Measurements from ENCODE around the gene HPS4. TPM values are rescaled to one million over a fixed set of nuclear protein-coding genes. Genes with fewer than 3 reads are reported as not detected.

Gene HPS4
- total and polyA plus RNA-seq, 2 of the 8 experiments (the other 6 are each of a cell fraction or from before 2014, with no cell fraction given): 28.0 to 35.2 TPM

GRCh38 chr22:26431261-26431995, 52.2 kb downstream of the HPS4 start:
- Histone ChIP-seq H3K23ac (ENCODE audit: insufficient read length) (no peak overlapping the region), H3K4me1 (replicated peaks in 1 of 4; ENCODE audit: control insufficient read depth in 3 of 4, insufficient read depth in 4 of 4, low read length in 3 of 4) (peaks cover 0 to 8% (median 2%) of the 10 kb centered on the region in 4 experiments; a peak in 4 of 7 replicates), H2AFZ (ENCODE audit: low read length) (no peak overlapping the region), H3K36me3 (ENCODE audit: control insufficient read depth in 2 of 4, insufficient read depth in 4 of 4, low read length in 3 of 4) (peaks cover 0 to 7% (median 4%) of the 10 kb centered on the region in 4 experiments; a peak in 4 of 8 replicates), H3K23me2 (ENCODE audit: low read depth, low read length) (peaks cover 15% of the 10 kb centered on the region), H2BK120ac (replicated peaks; ENCODE audit: low read depth, low read length) (no peak overlapping the region), H3K56ac (replicated peaks; ENCODE audit: insufficient read length, low read depth, low read length) (no peak overlapping the region), H3K79me2 (ENCODE audit: control insufficient read depth in 1 of 2, insufficient read depth in 2 of 2, low read length in 2 of 2) (no peaks in the 10 kb centered on the region; a peak in 1 of 4 replicates), H3K14ac (ENCODE audit: insufficient read length) (no peak overlapping the region), H3K4me2 (ENCODE audit: insufficient read depth in 1 of 2, low read depth in 2 of 2, low read length in 2 of 2) (no peak overlapping the region), H2AK5ac (ENCODE audit: low read depth, low read length) (no peak overlapping the region), H4K20me1 (replicated peaks in 1 of 2; ENCODE audit: control insufficient read depth in 1 of 2, insufficient read depth in 2 of 2, low read length in 2 of 2) (no peaks in the 10 kb centered on the region), H4K8ac (ENCODE audit: extremely low read depth, insufficient read depth, low read length) (no peak overlapping the region), H3K9ac (replicated peaks in 1 of 4; ENCODE audit: extremely low read depth in 1 of 4, low read depth in 3 of 4, low read length in 3 of 4) (no peak overlapping the region), H3K27ac (ENCODE audit: low read depth, low read length) (no peak overlapping the region), H3K4me3 (ENCODE audit: extremely low read depth in 1 of 4, insufficient read depth in 2 of 4, low read depth in 3 of 4, low read length in 4 of 4) (no peak overlapping the region), H3K9me3 (ENCODE audit: insufficient read depth in 2 of 2, low read depth in 1 of 2, low read length in 1 of 2) (no peaks in the 10 kb centered on the region), H2BK15ac (ENCODE audit: low read length) (no peak overlapping the region), H3K27me3 (replicated peaks in 1 of 4; ENCODE audit: control insufficient read depth in 3 of 4, extremely low read depth in 1 of 4, insufficient read depth in 3 of 4, low read length in 3 of 4) (peaks cover 0 to 6% (median 6%) of the 10 kb centered on the region in 4 experiments; a peak in 4 of 7 replicates), H2BK5ac (ENCODE audit: low read depth, low read length) (no peak overlapping the region), H3K18ac (ENCODE audit: extremely low read depth, low read length) (no peak overlapping the region), H4K5ac (ENCODE audit: insufficient read length, low read depth, low read length) (no peak overlapping the region), H2BK20ac (ENCODE audit: low read length) (no peak overlapping the region), H4K91ac (replicated peaks; ENCODE audit: insufficient read length, low read length) (no peak overlapping the region), H2BK12ac (ENCODE audit: low read depth, low read length) (no peak overlapping the region), H3K79me1 (ENCODE audit: low read depth, low read length) (peaks cover 6% of the 10 kb centered on the region), H3K4ac (replicated peaks; ENCODE audit: insufficient read length, low read depth, low read length) (no peak overlapping the region)
- FAIRE-seq (no peak), DNase-seq (ENCODE audit: low read depth in 1 of 2, low spot score in 2 of 2) (no peak)
- 92% methylated on average over 13 of the region's 13 CpGs; no CpG with 5 or more reads in 1 of the 2 experiments for WGBS, 2 experiments (ENCODE audit: extremely low coverage in 1 of 2, insufficient coverage in 1 of 2, insufficient read length in 1 of 2, insufficient replicate concordance in 2 of 2, low coverage in 1 of 2, low lambda C conversion rate in 2 of 2, missing lambda C conversion rate in 1 of 2)
- ChIA-PET POLR2A (ENCODE audit: partially characterized antibody) (interaction anchor here (0.9 to 3.3 kb wide), 4 partner anchors 15 to 52 kb away, joined by 4 to 15 read pairs (median 8); partner anchors contain the start of genes HPS4 and SRRD), CTCF (ENCODE audit: partially characterized antibody) (interaction anchor here (0.6 to 2.5 kb wide), 7 partner anchors 13 to 67 kb away, joined by 3 to 9 read pairs (median 5); no protein-coding TSS in a partner anchor)
- no peak for TF ChIP-seq NRF1 (IDR thresholded peaks at IDR 0.05; ENCODE audit: low read depth, low read length)
- no peak for TF ChIP-seq SUZ12 (IDR thresholded peaks at IDR 0.05; ENCODE audit: low read length)
- TF ChIP-seq TAF7 (optimal IDR thresholded peaks at IDR 0.05; ENCODE audit: borderline replicate concordance, low read depth, low read length): no peak
- TF ChIP-seq KDM5A (IDR thresholded peaks at IDR 0.05; ENCODE audit: low read length): no peak
- TF ChIP-seq ZNF274 (IDR thresholded peaks at IDR 0.05; ENCODE audit: borderline replicate concordance, extremely low read depth, low read length): no peak
- no peak for TF ChIP-seq POLR2AphosphoS5 (IDR thresholded peaks at IDR 0.05; ENCODE audit: low read depth, low read length)
- TF ChIP-seq SP1 (IDR thresholded peaks at IDR 0.05; ENCODE audit: low read depth, low read length): no peak
- no peak for TF ChIP-seq RXRA (IDR thresholded peaks at IDR 0.05; ENCODE audit: insufficient read depth, low read depth, low read length)
- TF ChIP-seq USF2 (IDR thresholded peaks at IDR 0.05; ENCODE audit: low read length): no peak
- TF ChIP-seq GTF2F1 (IDR thresholded peaks at IDR 0.05; ENCODE audit: borderline replicate concordance, low read depth, low read length): no peak
- no peak for TF ChIP-seq JUN (IDR thresholded peaks at IDR 0.05; ENCODE audit: low read depth, low read length)

Data from H1 (cell line).